HG02943 (cell line): Measurements from ENCODE around the gene LRRN3.
"Not testable (repeated sequence)": the region's sequence is repeated elsewhere in the genome, so short reads cannot be mapped to it uniquely, and the experiment has no call there.

Experiments
- ATAC-seq: cut with Tn5 transposase; IDR thresholded peaks from one replicate; pipeline ENCODE4 v1.9.1; 2021; ENCODE audit warnings: mild to moderate bottlenecking, low read depth, moderate library complexity; ENCODE audit not compliant: unreplicated experiment

The LRRN3 gene

DNA sequence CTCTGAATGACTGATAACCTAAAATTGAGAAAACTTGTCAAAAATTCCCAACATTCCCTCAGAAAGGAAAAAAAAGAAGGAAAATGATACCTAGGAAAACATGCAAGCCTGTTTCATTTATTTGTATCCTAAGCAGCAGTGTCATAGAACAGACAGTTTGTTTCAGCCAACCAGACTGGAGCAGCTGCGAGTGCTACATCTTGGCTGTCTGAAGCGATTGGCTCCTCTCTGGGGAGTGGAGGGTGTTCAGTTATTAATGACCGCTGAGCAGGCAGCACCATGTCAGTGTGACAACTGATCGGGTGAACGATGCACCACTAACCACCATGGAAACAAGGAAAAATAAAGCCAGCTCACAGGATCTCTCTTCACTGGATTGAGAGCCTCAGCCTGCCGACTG lies at the start of gene LRRN3:
Gene LRRN3, plus strand, starts transcription at position 282 of the 400 bp plus-strand sequence. CDS start 31,646 bp downstream, outside the sequence.
- no peak for ATAC-seq

DNA sequence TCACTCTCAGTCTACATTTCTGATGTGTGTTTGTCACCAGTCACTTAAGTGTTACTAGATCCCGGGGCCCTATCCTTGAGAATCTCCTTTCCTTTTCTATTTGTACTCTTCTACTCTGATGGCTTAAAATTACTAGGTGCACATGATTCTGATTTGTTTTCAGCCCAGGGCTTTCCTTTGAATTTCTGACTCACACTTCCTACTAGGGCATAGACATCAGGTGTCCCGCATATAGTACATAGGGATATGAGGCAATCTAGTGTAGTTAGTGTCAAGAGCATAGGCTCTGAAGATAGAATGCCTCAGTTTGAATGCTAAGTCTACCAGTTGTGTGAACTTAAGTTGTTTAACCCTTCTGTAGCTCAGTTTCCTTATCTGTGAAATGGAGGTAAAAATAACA lies 49.4 kb upstream of the LRRN3 start:
- ATAC-seq = no peak

DNA sequence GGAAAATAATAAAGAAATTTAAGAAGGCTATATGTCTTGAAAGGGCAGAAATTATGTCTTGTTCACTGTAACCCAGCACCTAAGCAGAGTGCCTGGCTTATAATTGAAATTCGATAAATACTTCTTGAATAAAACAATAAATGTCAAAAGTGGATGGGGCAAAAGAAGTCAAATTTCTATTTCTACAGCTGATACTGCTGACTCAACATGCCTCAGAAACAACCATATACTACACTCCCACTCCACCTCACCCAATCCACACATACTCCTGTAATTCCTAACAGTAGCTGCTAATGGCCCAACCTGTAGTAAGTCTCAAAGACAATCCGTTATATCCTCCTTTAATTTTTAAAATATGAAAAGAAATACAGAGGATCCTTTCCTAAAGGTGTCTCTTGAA lies 48.1 kb upstream of the LRRN3 start:
- no peak for ATAC-seq

DNA sequence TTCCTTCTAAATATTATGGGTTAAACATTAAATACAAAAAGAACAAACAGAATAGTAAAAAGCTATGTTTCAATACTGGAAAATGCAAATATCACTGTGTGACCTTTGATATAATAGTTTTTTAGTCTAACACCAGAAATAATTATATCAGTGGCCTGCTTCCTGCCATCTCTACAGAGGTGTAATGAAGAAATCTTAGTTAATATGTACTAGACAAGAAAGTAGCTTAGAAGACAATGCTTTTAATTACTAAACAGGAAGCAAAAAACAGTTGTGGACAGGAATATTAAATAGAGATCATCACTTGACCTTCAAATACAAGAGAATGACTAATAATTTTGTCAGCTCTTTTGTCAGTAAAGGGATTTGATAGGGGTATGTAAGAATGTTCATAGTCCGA lies 47.4 kb upstream of the LRRN3 start:
- peak; percentile 98 for ATAC-seq

DNA sequence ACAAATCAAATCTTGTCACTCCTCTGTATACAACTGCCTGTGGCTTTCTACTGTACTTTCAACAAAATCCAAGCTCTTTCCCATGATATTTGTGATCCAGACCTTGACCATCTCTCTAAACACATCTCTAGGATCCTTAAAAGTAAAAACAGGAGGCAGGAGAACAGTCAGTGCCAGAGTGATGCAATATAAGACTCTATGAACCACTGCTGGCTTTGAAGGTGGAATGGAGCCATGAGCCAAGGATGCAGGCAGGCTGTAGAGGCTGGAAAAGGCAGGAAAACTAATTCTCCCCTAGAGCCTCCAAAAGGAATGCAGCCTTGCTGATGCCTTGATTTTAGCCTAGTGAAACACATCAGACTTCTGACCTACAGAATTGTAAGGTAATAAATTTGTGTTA lies 45.5 kb upstream of the LRRN3 start:
- no peak for ATAC-seq

GRCh38 chr7:111047595-111047994 lies 43.3 kb upstream of the LRRN3 start:
- ATAC-seq = no peak

- no peak for ATAC-seq
These were observed 40.8 kb upstream of the LRRN3 start for GRCh38 chr7:111049971-111050680.

GRCh38 chr7:111050875-111051416 lies 40.0 kb upstream of the LRRN3 start:
- ATAC-seq = no peak

DNA sequence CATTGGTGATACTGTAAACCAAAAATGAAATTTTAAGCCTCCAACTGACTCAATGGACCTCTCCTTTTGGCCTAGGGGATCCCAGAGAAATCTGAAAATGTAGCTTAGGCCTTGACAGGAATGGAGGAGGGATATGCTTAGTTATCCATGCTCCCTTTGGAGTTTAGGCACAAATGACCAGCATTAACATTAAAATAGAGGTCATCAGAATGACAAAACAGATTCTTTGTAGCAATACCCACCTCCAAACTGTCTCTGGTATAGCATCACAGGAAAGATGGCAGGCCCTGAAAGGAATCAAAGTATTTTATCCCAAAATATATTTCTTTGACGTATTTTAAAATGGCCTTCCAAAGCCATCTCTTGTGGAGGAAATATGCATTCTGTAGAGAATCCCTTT lies 39.1 kb upstream of the LRRN3 start:
- no peak for ATAC-seq

DNA sequence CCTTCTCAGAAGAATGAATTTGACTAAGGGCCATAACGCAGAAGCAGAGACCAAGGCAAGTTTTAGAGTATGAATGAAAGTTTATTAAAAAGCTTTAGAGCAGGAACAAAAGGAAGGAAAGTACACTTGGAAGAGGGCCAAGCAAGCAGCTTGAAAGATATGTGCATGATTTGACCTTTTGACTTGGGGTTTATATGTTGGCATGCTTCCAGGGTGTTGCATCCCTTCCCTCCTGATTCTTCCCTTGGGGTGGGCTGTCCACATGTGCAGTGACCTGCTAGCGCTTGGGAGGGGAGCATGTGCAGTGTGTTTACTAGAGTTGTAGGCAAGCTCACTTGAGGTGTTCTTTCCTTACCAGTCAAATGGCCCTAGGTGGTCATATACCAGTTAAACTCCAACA lies 37.9 kb upstream of the LRRN3 start:
- ATAC-seq = no peak

DNA sequence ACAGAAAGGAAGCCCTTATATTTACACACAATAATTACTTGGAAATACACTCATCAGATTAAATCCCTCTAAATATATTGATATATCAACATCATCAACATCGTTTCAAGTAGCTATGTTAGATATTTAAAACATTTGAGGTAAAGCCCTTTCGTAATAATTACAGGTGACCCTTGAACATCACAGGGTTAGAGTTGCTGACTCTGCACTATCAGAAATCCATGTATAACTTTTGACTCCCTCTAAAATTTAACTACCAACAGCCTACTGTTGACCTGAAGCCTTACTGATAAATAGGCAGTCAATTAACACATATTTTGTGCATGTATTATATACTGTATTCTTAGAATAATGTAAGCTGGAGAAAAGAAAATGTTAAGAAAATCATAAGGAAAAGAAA lies 34.6 kb upstream of the LRRN3 start:
- no peak for ATAC-seq

DNA sequence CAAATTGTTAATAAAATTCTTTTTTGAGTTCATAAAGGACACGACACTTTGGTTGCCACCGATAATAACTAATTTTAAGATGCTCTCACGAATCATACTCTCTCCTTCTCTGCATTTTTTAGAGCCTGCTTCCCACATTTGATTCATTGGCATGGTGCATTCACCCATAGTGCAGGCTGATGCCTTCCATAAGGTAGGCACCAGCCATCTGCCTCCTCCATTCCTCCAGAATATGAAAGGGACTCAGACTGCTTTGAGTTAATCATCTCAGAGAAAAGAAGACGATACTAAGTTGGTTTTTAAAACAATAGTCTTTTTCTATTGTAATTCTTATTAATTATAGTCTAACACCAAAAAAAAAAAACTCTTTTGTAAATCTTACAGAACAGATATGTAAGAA lies 33.9 kb upstream of the LRRN3 start:
- no peak for ATAC-seq

DNA sequence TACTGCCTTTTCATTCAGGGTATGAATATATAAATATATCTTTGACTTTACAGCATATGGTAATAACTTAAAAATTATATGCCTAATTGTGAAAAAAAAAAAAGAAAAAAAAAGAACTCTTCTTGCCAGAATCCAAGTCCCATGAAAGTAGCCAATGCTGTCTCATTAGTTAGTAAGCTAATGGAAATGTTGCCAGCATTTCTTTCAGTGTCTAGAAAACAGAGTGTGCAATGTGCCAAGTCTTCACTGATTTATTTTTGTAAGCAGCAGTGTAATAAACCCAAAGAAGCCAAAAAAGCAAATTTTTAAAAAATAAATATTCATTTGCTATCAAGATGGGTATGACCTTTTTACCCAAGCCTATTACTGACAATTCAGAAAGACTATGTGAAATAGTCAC lies 31.1 kb upstream of the LRRN3 start:
- no peak for ATAC-seq

GRCh38 chr7:111063166-111063565 lies 27.8 kb upstream of the LRRN3 start:
- ATAC-seq = no peak

DNA sequence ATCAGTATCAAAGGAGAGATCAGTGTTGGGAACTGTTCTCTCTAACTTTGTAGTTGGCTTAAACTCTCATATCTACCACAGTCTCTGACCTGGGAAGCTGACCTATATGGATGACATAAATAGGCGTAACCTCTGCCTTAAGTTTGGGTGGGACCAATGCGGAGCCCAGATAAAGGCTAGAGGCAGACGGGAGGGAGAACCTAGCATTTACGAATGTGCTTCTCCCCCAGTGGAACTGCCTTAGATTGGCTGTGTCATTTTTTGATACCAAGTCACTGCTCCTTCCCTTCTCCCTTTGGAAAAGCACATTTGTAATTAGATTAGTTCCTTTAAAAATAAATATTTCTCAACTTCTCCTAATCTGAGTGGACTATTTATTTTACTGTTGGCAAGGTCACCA lies 23.7 kb upstream of the LRRN3 start:
- ATAC-seq = no peak

DNA sequence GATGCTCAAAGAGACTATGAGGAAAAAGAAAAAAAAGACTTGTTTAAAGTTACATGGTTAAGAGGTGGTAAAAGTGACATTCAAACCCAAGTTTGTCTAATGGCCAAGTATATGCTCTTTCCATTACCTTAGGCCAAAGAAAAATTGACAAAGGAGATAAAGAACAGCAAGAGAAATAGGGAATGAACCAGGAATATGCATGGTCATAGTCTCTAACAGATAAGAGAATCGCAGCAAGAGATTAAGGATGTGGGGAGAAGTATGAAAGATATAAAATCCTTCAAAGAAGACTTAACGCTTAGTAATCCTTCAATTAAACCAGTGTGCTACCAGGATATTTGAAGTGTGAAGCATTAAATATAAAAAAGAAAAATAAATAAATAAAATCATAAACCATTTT lies 23.2 kb upstream of the LRRN3 start:
- no peak for ATAC-seq

DNA sequence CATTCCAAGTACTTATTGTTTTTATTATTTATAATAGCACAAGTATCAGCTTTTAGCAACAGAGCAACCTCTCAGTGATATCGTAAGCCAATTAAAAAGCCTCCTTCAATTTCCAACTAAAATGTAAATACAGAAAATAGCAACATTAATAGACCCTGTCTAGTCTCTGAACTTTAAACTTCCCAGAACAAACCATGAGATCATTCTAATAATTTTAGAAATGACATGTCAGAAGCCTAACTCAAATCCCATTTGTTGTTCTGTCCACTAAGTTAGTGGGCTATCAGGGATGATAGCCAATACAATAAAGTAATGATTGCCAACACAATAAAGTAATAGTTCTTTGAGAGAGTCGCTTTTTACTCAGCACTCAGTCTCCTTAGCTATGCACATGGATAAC lies 22.3 kb upstream of the LRRN3 start:
- ATAC-seq = no peak

DNA sequence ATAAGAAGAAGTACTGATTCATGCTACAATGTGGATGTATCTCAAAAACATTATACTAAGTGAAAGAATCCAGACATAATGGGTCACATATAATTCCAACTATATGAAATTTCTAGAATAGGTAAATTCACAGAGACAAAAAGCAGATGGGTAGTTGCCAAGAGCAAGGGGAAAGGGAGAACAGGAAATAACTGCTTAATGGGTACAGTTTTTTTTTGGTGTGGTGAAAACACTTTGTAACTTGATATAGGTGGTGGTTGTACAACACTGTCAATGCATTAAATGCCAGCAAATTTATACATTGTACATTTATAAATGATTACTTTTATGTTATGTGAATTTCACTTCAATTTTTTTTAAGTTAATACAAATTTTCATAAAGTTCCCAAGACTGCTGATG lies 19.4 kb upstream of the LRRN3 start:
- ATAC-seq = no peak

DNA sequence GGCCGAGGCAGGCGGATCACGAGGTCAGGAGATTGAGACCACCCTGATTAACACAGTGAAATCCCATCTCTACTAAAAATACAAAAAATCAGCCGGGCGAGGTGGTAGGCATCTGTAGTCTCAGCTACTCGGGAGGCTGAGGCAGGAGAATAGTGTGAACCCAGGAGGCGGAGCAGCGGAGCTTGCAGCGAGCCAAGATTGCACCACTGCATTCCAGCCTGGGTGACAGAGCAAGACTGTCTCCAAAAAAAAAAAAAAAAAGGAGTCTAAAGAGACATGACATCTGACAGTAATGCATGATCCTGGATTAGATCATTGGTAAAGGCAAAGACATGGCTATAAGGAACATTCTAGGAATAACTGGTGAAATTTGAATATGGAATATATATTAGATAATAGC lies 18.3 kb upstream of the LRRN3 start:
- not testable (repeated sequence) for ATAC-seq

DNA sequence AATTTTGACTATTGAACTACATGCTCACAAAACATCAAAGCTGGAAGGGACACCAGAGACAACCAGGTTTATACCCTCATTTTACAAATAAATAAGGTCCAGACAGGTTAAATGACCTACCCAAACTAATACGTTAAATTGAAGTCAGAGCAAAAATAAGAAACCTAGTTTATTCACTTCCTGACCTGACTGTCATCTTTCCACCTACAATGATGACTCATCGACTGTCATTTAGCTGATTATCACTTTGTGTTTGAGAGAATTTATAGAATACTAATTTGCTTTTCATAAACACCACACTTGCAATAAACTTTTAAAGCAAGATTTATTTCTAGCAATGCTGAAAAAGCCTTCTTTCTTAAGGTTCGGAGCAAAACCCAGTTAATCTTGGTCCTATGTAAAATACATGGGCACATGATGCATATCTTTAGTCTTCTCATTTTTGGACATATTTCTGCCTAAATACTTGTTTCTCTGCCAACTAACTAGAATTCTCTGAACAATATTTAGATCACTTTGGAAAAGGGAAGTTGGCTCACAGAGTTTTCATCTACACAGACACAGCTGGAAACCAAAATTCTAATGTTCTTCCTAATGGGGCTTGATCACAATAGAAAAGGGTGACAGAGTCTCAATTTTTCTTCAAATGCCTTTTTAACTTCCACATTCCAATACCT lies 16.7 kb upstream of the LRRN3 start:
- no peak for ATAC-seq

- ATAC-seq = no peak
These were observed 16.2 kb upstream of the LRRN3 start for GRCh38 chr7:111074748-111075146.

DNA sequence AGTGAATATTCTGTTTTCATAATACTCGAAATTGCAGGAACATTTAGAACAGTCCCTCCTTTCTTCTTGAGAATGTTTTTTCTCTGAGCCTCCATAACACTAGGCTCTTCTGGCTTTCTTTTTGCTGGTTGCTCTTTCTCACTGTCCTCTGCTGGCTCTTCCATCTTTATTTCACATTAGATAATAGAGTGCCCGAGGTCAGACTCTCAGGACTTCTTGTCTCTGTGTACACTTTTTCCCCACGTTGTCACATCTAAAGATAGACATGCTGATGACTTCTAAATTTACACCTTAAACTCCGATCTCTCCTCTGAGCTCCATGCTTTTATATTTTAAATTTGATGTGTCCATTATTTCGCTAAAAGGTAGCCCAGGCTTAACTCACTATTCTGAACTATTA lies 15.4 kb upstream of the LRRN3 start:
- no peak for ATAC-seq
